GM18873 (cell line): ENCODE data around the gene TMEM125.

Experiments used
- ATAC-seq: cut with Tn5 transposase; IDR thresholded peaks from one replicate; pipeline ENCODE4 v1.9.1; 2021; ENCODE audit warnings: mild to moderate bottlenecking, moderate library complexity, moderate number of reproducible peaks; ENCODE audit not compliant: unreplicated experiment, low FRiP score

TMEM125 gene

DNA sequence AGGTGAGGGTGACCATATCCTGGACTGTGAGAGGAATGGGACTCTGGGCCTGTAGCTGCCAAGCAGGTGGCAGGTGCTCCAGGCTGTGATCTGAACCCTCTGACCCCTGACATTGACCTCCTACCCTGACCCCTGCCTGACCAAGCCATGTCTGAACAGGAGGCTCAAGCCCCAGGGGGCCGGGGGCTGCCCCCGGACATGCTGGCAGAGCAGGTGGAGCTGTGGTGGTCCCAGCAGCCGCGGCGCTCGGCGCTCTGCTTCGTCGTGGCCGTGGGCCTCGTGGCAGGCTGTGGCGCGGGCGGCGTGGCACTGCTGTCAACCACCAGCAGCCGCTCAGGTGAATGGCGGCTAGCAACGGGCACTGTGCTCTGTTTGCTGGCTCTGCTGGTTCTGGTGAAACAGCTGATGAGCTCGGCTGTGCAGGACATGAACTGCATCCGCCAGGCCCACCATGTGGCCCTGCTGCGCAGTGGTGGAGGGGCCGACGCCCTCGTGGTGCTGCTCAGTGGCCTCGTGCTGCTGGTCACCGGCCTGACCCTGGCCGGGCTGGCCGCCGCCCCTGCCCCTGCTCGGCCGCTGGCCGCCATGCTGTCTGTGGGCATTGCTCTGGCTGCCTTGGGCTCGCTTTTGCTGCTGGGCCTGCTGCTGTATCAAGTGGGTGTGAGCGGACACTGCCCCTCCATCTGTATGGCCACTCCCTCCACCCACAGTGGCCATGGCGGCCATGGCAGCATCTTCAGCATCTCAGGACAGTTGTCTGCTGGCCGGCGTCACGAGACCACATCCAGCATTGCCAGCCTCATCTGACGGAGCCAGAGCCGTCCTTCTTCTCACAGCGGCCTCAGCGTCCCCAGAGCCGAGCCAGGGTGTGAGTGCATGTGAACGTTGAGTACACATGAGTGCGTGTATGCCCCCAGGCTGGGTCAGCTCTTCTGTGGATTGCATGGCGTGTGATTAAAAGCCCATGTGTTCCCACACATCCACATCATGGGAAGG, 3.1 kb downstream of the TMEM125 start:
- no peak for ATAC-seq

- ATAC-seq = no peak
Observed at GRCh38 chr1:43273708-43274107, 3.9 kb downstream of the TMEM125 start.

DNA sequence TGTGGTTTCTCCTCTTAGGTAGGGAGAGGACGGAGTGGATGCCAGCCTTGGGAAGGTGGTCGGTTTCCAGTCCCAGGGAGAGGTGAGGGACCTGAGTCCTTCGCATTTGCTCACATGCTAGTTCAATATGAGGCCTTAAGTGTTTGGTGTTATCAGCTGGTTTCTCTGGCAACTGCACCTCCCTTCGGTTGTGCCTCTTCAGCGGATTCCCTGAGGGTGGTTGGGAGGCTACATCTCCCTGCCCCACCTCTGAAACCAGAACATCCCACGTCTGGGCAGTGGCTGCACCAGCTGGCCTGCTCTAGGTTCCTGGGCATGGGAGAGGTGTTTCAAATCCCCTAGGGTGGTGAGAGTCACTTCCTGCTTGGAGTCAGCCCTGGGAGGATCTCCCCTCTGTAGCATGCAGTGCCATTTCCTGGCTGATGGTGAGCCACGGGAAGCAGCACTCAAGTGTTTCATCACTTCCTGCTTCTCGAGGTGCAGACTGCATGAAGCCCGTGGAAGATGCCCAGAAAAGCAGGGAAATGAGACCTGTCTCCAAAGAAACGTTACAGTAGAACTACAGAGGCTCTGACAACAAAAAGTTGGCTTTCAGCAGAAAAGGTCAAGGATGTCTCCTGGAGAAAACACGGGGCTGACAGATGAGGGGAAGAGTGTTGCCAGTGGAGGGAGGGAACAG, 4.5 kb downstream of the TMEM125 start:
- ATAC-seq = no peak

DNA sequence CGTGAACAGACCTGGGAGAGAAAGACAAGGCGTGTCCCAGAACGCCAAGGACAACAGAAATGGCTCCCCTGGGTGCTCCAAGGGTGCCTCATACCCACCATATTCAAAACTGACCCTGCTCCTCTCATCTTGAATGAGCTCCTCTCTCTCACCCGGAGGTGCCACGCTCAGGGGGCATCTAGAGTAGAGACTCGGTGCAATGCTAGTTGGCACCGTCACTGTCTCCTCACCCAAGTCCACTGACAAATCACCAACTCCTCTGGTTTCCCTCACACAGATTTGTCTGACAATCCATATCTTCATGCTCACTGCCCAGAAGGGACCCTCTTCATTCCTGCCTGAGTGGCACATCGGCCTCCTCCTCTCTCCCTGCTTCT, 5.0 kb downstream of the TMEM125 start:
- ATAC-seq = no peak

DNA sequence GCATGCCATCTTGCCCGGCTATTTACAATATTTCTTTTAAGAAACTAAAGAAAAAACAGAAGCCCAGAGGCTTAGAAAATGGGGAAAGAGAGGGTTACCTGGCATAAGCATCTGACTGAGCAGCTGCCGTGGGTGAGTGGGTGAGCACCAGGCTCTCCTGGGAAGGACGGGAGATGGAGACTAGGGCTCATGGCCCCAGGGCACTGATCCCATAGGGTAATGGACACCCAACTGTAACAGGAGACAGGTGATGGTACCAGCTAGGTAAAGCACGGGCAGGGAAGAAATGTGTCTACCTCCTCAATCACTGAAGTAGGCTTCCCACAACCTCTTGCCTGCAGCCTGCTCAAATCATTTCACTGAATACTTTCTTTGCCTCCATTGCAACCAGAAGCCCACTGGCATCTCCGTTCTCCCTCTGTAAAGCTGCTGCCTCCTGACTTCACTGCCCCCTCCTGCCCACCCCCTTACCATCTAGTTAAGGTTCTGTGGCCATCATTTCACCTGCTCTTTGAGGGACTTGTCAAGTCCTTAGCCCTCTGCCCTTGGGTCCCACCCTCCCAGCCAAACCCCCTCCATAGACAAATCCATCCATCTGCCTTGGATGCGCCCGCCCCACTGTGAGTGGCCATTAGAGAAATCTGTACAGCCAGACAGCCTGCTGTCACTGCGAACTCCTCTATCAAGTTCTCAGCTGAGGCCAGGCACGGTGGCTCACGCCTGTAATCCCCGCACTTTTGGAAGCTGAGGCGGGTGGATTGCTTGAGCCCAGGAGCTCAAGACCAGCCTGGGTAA, 6.2 kb downstream of the TMEM125 start:
- no peak for ATAC-seq

DNA sequence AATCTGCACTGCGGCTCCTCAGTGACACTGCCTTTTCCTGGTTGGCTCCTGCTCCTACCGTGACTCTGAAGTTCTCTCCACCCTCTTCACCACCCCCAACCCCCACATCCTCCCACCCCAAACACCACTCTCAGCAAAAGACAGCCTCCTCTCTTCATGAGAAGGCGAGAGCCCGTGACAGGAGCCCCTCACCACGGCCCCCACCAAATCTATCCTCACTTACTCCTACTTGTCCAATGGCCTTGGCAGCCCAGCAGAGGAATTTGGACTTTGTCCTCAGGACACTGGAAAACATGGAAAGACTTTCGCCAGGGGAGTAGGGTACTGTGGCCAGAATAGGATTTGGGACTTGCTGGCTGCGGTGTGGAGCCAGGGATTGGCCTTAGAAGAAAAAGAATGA, 6.9 kb downstream of the TMEM125 start:
- ATAC-seq = no peak

- no peak for ATAC-seq
Observed at GRCh38 chr1:43277116-43277876, 7.5 kb downstream of the TMEM125 start.

GRCh38 chr1:43279161-43279560, 9.4 kb downstream of the TMEM125 start:
- no peak for ATAC-seq

- ATAC-seq = no peak
Observed at GRCh38 chr1:43279666-43280065, 9.9 kb downstream of the TMEM125 start.

GRCh38 chr1:43280692-43281091, 10.9 kb downstream of the TMEM125 start:
- ATAC-seq = no peak

DNA sequence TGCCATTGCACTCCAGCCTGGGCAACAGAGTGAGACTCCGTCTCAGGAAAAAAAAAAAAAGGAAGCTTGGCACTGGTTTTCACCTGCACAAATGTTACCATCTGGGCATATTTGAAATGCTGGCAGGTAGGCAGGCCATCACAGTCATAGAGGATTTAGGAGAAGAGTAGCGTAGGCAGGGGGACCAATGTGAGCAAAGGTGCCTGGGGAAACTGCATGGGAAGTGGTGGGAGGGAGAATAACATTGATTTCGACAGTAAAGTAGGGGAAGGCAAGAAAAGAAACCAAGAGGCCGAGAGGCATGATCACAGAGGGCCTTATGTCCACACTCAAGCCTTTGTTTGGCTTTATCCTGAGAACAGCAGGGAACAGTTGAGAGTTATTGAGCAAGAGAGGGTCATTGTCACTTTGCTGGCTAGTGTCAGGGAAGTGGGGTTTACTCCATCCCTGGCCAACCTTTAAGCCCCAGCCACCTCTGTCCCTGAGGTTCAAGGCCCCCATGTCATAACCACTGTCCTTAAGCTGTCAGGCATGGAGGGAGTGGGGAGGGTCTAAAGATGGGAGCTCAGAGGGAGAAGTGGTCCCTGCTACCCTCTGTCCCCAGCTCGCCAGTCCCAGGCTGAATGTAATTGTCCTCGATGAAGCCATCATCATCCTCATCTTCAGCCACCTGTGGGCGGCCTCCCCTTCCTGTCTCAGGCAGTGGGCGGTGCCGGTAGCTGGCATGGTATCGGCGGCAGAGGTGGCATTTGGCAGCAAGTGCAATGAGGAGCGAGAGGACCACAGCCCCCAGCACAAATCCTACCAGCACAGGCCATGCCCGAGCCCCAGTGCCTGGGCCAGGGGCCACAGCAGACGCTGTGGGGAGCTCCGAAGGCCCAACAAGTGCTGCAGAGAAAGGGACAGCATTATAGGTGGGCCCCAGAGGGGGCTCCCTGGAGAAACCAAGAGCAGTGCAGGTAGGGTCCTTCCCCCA, 12.7 kb downstream of the TMEM125 start:
- ATAC-seq = no peak

GRCh38 chr1:43284065-43284464, 14.3 kb downstream of the TMEM125 start:
- no peak for ATAC-seq

DNA sequence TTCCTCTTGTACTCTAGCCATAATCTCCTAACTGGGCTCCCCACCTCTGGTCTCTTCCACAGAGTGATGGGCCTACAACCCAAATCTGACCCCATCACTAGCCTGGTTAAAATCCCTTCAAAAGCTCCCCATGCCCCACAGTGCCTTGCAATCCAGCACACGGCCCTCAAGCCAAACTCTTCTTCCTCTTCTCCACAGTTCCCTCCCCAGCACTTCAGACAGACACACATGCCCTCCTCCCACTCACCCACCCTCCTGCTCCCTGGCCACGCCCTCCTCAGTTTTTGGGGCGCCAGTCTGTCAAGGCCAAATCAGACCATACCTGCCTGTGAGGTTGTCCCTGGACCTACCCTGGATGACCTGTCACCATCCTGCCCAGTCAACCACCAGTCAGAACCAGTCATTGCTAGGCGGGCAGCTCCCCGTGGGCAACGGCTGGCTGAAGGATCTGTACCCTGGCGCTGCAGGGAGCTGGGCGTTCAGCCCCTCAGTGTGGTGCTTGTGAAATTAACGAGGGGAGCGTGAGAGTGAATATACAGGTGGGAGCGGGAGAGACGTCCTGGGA, 14.8 kb downstream of the TMEM125 start:
- no peak for ATAC-seq

GRCh38 chr1:43285269-43285990, 15.6 kb downstream of the TMEM125 start, which contains the start of gene C1orf210:
TSS of gene C1orf210 (minus strand) at chr1:43285581. CDS start at chr1:43283270, 2,311 bp downstream.
- no peak for ATAC-seq

DNA sequence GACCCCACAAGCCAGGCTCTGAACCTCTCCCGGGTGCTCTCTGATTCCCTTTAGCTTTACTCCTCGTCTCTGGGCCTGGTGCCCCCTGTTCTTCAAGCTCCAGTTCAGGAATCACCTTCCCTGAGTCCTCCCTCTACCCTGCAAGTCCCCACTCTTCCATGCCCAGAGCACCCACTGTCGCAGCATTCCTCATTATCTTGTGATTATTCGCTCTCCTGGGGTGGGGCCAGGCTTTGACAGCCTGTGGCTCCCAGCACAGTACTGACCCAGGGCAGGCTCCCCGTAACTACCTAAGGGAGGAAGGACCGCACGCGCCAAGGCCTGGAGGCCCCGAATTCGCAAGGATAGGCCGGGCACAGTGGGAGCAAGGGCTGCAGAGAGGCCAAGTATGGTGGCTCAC, 16.3 kb downstream of the TMEM125 start:
- no peak for ATAC-seq

DNA sequence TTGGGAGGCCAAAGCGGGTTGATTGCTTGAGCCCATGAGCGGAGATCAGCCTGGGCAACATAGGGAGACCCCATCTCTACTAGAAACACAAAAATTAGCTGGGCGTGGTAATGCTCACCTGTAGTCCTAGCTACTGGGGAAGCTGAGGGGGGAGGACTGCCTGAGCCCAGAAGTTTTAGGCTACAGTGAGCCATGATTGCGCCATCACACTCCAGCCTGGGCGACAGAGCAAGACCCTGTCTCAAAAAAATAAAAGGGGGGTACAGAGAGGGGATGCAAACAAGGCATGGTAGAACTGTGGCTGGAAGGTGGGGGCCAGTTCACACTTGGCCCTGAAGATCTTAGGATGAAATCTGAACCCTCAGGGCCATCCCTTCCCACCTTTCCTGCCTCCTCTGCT, 16.8 kb downstream of the TMEM125 start:
- ATAC-seq = no peak

DNA sequence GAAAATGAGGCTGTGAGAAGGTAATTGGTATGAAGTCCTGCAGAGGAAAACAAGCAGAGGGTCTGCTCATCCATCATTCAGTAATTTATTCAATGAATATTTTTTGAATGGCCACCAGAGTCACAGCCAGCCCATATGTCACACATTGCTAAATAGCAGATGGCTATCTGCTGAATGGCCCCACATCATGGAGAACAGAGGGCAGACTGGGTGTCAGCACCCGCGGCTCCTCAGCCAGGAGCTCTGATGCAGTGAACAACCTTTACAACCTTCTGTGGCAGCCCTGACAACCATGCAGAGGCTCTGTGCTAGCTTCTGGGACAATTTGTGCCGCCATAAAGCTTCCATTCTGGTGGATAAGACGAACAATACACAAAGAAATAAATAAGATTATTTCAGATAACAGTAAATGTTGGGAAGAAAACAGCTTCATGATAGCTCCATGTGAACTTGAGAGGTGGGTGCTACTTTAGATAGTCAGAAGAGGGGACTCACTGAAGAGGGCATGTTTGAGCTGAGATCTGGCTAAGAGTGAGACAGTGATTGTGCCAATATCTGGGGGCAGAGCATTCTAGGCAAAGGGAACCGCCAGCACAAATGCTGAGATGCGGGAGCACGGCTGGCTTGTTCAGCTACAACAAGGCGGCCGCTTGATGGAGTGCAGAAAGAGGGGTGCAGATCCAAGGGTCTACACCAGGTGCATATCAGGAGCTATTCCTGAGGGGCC, 18.4 kb downstream of the TMEM125 start:
- ATAC-seq = no peak
